Measurements from ENCODE around the gene NUMB.

The NUMB gene

DNA sequence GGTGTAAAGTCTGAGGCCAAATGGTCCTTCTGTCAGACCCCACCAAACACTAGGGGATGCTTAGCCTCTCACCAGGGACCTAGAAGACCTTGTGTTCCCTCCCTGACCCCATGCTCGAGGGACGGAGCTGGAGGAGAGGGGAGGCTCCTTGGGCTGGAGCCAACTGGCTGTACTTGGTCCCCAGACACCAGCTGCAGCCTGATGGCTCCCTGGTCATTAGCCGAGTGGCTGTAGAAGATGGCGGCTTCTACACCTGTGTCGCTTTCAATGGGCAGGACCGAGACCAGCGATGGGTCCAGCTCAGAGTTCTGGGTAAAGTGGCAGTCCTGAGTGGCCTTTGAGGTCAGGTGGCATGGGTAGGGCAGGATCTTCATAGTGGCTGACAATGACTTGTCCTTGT, 192.0 kb downstream of the NUMB start:
- no peak overlapping the region for H3K27ac ChIP-seq (ENCODE audit: low read depth in 2 of 2, low read length in 2 of 2)
- H3K27me3 ChIP-seq (ENCODE audit: control insufficient read depth in 2 of 2, insufficient read depth in 2 of 2, low read length in 2 of 2) = no peaks in the 10 kb centered on the region
- H3K4me3 ChIP-seq (ENCODE audit: low read length in 2 of 2) = no peak overlapping the region
- H3K4me1 ChIP-seq (ENCODE audit: control insufficient read depth in 2 of 2, insufficient read depth in 2 of 2, low read length in 2 of 2) = peaks cover 0 to 2% of the 10 kb centered on the region in 2 donors
- no peaks in the 10 kb centered on the region for H3K9me3 ChIP-seq (ENCODE audit: control insufficient read depth in 2 of 2, low read length in 2 of 2)
- H3K9ac ChIP-seq (ENCODE audit: low read depth in 1 of 2, low read length in 2 of 2) = no peak overlapping the region
- H3K36me3 ChIP-seq (ENCODE audit: control insufficient read depth in 2 of 2, insufficient read depth in 2 of 2, low read length in 2 of 2) = no peaks in the 10 kb centered on the region

DNA sequence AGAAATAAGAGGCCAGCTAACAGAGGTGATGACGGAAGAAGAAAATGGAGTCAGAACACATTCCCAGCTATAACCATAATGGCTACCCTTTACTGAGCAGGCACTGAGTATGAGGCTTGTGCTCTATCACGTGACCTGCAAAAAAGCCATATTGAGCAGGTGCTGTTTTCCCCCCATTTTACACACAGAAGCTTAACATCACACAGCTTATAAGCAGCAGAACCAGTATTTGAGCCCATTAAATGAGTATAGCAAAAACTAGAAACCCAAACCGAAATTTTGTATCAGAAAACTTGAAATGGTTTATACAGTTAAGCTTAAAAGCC, 192.7 kb downstream of the NUMB start:
- Histone ChIP-seq H3K27me3 (ENCODE audit: control insufficient read depth in 2 of 2, insufficient read depth in 2 of 2, low read length in 2 of 2) (no peaks in the 10 kb centered on the region), H3K9me3 (ENCODE audit: control insufficient read depth in 2 of 2, low read length in 2 of 2) (no peaks in the 10 kb centered on the region), H3K4me3 (ENCODE audit: low read length in 2 of 2) (no peak overlapping the region), H3K9ac (ENCODE audit: low read depth in 1 of 2, low read length in 2 of 2) (no peak overlapping the region), H3K36me3 (ENCODE audit: control insufficient read depth in 2 of 2, insufficient read depth in 2 of 2, low read length in 2 of 2) (no peaks in the 10 kb centered on the region), H3K4me1 (ENCODE audit: control insufficient read depth in 2 of 2, insufficient read depth in 2 of 2, low read length in 2 of 2) (peaks cover 0 to 2% of the 10 kb centered on the region in 2 donors), H3K27ac (ENCODE audit: low read depth in 2 of 2, low read length in 2 of 2) (no peak overlapping the region)

DNA sequence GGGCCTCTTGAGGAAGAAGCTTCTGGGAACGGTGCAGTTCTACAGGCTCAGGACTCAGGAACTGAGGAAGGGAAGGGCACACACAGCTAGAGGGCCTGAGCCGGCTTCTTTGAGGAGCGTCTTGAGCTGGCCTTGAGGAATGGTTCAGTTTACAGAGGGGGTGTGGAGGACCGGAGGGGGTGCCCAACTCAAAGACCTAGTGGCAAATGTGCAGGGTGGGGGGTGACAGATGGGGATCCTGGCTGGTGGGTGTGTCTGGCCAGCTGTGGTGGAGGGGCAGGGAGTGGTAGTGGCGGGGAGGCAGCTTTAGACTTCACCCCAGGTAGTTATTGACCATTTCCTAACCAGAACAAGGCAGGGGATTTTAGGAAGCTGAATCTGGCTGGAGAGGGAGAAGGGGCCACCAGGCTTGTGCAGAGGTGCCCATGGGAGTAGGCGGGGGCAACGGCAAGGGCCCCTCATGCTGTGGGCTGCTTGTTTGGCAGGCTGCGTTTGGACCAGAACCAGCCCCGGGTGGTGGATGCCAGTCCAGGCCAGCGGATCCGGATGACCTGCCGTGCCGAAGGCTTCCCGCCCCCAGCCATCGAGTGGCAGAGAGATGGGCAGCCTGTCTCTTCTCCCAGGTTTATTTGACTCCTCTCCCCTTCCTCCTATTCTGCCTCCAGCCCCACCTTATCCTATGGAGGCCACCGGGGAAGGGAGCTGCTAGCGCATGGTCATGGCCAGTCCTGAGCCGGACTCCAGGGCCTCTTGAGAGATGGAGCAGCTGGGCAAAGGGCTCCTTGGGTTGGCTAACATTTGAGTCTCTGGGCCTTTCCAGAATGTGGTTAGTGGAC, 193.2 kb downstream of the NUMB start:
- no peaks in the 10 kb centered on the region for H3K27me3 ChIP-seq (ENCODE audit: control insufficient read depth in 2 of 2, insufficient read depth in 2 of 2, low read length in 2 of 2)
- H3K9ac ChIP-seq (ENCODE audit: low read depth in 1 of 2, low read length in 2 of 2) = no peak overlapping the region
- no peaks in the 10 kb centered on the region for H3K4me1 ChIP-seq (ENCODE audit: control insufficient read depth in 2 of 2, insufficient read depth in 2 of 2, low read length in 2 of 2)
- H3K36me3 ChIP-seq (ENCODE audit: control insufficient read depth in 2 of 2, insufficient read depth in 2 of 2, low read length in 2 of 2) = no peaks in the 10 kb centered on the region
- H3K4me3 ChIP-seq (ENCODE audit: low read length in 2 of 2) = no peak overlapping the region
- no peaks in the 10 kb centered on the region for H3K9me3 ChIP-seq (ENCODE audit: control insufficient read depth in 2 of 2, low read length in 2 of 2)
- no peak overlapping the region for H3K27ac ChIP-seq (ENCODE audit: low read depth in 2 of 2, low read length in 2 of 2)

DNA sequence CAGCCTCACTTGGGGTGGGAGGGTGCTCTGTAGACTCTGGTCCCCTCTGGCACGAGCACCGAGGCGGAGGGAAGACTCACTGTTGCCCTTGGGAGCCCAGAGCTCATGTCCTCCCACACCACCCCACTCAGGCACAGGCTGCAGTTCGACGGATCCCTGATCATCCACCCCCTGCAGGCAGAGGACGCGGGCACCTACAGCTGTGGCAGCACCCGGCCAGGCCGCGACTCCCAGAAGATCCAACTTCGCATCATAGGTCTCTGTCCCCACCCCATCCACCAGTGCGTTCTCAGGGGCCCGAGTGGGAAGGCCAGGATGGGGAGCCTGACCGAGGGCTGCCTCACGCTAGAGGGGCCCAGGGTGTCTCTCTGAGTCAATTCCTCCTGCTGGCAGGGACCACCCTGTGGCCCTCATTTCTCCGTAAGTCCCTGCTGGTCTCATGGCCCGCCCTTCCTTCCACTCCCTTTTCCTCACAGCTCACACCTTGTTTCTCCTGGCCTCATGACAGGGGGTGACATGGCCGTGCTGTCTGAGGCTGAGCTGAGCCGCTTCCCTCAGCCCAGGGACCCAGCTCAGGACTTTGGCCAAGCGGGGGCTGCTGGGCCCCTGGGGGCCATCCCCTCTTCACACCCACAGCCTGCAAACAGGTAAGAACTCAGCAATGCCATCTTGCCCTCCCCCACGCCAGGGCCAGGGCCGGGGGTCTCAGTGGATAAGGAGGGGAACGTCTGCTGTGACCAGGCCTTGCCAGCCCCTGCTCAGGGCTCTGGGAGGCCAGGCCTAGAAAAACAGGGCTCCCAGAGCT, 194.1 kb downstream of the NUMB start:
- Histone ChIP-seq H3K27ac (ENCODE audit: low read depth in 2 of 2, low read length in 2 of 2) (no peak overlapping the region), H3K9ac (ENCODE audit: low read depth in 1 of 2, low read length in 2 of 2) (no peak overlapping the region), H3K27me3 (ENCODE audit: control insufficient read depth in 2 of 2, insufficient read depth in 2 of 2, low read length in 2 of 2) (no peaks in the 10 kb centered on the region), H3K4me1 (ENCODE audit: control insufficient read depth in 2 of 2, insufficient read depth in 2 of 2, low read length in 2 of 2) (no peaks in the 10 kb centered on the region), H3K4me3 (ENCODE audit: low read length in 2 of 2) (no peak overlapping the region), H3K36me3 (ENCODE audit: control insufficient read depth in 2 of 2, insufficient read depth in 2 of 2, low read length in 2 of 2) (no peaks in the 10 kb centered on the region), H3K9me3 (ENCODE audit: control insufficient read depth in 2 of 2, low read length in 2 of 2) (no peaks in the 10 kb centered on the region)

DNA sequence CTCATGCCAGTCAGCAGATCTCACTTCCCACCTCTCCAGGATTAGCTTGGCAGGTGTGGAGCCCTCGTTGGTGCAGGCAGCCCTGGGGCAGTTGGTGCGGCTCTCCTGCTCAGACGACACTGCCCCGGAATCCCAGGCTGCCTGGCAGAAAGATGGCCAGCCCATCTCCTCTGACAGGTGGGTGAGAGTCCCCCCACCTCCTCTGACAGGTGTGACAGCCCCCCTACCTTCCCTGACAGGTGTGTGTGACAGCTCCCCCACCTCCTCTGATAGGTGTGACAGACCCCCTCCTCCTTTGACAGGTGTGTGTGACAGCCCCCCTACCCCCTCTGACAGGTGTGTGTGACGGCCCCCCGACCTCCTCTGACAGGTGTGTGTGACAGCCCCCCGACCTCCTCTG, 194.7 kb downstream of the NUMB start:
- Histone ChIP-seq H3K9ac (ENCODE audit: low read depth in 1 of 2, low read length in 2 of 2) (no peak overlapping the region), H3K27ac (ENCODE audit: low read depth in 2 of 2, low read length in 2 of 2) (no peak overlapping the region), H3K27me3 (ENCODE audit: control insufficient read depth in 2 of 2, insufficient read depth in 2 of 2, low read length in 2 of 2) (no peaks in the 10 kb centered on the region), H3K36me3 (ENCODE audit: control insufficient read depth in 2 of 2, insufficient read depth in 2 of 2, low read length in 2 of 2) (no peaks in the 10 kb centered on the region), H3K9me3 (ENCODE audit: control insufficient read depth in 2 of 2, low read length in 2 of 2) (no peaks in the 10 kb centered on the region), H3K4me3 (ENCODE audit: low read length in 2 of 2) (no peak overlapping the region), H3K4me1 (ENCODE audit: control insufficient read depth in 2 of 2, insufficient read depth in 2 of 2, low read length in 2 of 2) (no peaks in the 10 kb centered on the region)

DNA sequence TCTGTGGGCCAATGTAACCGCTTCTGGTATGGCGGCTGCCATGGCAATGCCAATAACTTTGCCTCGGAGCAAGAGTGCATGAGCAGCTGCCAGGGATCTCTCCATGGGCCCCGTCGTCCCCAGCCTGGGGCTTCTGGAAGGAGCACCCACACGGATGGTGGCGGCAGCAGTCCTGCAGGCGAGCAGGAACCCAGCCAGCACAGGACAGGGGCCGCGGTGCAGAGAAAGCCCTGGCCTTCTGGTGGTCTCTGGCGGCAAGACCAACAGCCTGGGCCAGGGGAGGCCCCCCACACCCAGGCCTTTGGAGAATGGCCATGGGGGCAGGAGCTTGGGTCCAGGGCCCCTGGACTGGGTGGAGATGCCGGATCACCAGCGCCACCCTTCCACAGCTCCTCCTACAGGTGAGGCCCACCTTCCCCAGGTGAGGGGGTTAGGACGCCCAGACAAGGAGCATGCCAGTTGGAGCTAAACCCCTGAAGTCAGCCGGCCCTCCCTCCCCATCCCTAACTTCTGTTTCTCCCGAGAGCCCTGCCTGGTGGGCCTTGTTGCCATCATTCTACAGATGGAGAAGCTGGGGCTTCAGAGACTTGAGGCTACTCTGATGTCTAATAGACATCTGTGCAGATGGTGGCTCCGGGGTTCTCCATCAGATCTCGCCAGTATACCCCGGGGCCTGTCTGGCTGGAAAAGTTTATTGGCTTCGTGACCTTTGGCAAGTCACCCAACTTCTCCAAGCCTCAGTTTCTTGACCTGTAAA, 195.7 kb downstream of the NUMB start:
- no peaks in the 10 kb centered on the region for H3K4me1 ChIP-seq (ENCODE audit: control insufficient read depth in 2 of 2, insufficient read depth in 2 of 2, low read length in 2 of 2)
- no peak overlapping the region for H3K4me3 ChIP-seq (ENCODE audit: low read length in 2 of 2)
- H3K27ac ChIP-seq (ENCODE audit: low read depth in 2 of 2, low read length in 2 of 2) = no peak overlapping the region
- no peaks in the 10 kb centered on the region for H3K27me3 ChIP-seq (ENCODE audit: control insufficient read depth in 2 of 2, insufficient read depth in 2 of 2, low read length in 2 of 2)
- H3K9ac ChIP-seq (ENCODE audit: low read depth in 1 of 2, low read length in 2 of 2) = no peak overlapping the region
- no peaks in the 10 kb centered on the region for H3K9me3 ChIP-seq (ENCODE audit: control insufficient read depth in 2 of 2, low read length in 2 of 2)
- H3K36me3 ChIP-seq (ENCODE audit: control insufficient read depth in 2 of 2, insufficient read depth in 2 of 2, low read length in 2 of 2) = no peaks in the 10 kb centered on the region

DNA sequence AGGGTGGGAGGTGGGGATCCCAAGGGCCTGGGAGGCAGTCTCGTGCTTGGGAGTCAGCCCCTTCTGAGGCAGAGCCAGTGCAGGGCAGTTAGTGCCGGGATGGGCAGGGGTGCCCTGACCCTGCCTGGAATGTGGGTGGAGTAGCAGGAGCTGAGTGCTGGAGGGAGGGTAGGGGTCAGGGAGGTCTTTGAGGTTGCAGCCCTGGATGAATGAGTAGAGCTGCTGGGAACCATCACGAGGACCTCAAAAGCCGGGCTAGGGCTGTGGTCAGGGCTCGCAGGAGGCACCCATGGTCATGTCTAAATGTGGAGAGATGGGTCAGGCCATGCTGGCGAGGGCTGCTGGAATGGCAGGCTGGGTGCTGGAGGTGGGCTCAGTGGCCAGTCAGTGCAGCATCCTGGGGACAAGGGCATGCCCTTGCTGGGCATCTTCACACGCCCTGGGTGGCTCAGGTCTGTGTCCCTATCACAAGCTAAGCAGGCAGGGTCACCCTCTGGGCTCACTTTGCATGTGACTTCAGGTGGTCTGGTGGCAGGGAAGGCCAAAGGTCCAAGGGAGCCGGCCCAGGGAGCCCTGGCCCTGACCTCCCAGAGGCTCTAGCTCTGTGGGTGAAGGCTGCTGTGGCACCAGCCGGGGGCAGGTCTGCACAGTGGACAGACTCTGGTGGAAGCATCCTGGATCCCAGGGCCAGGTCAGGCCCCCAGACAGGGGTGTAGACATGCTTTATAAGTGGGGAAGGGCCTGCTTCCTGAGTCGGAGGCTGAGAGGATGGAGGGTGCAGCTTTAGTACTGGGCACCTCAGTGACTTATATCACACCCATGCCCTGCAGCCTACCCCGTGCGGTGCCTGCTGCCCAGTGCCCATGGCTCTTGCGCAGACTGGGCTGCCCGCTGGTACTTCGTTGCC, 196.6 kb downstream of the NUMB start:
- H3K4me1 ChIP-seq (ENCODE audit: control insufficient read depth in 2 of 2, insufficient read depth in 2 of 2, low read length in 2 of 2) = no peaks in the 10 kb centered on the region
- no peak overlapping the region for H3K27ac ChIP-seq (ENCODE audit: low read depth in 2 of 2, low read length in 2 of 2)
- H3K36me3 ChIP-seq (ENCODE audit: control insufficient read depth in 2 of 2, insufficient read depth in 2 of 2, low read length in 2 of 2) = no peaks in the 10 kb centered on the region
- H3K9ac ChIP-seq (ENCODE audit: low read depth in 1 of 2, low read length in 2 of 2) = no peak overlapping the region
- H3K27me3 ChIP-seq (ENCODE audit: control insufficient read depth in 2 of 2, insufficient read depth in 2 of 2, low read length in 2 of 2) = no peaks in the 10 kb centered on the region
- H3K9me3 ChIP-seq (ENCODE audit: control insufficient read depth in 2 of 2, low read length in 2 of 2) = no peaks in the 10 kb centered on the region
- H3K4me3 ChIP-seq (ENCODE audit: low read length in 2 of 2) = no peak overlapping the region

DNA sequence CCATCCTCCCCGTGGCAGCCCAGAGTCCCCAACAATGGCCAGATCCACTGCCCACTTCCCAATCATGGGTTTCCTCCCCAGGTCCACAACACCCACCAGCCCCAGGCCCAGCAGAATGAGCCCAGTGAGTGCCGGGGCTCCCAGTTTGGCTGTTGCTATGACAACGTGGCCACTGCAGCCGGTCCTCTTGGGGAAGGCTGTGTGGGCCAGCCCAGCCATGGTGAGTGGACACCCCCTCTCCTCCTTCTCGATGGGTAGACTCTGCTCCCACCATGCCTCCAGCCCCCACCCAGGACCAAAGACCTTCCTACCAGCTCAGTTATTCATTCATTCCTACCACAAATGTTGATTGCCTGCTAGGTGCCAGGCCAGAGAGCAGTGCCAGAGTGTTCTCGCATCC, 197.3 kb downstream of the NUMB start:
- Histone ChIP-seq H3K4me3 (ENCODE audit: low read length in 2 of 2) (no peak overlapping the region), H3K27ac (ENCODE audit: low read depth in 2 of 2, low read length in 2 of 2) (no peak overlapping the region), H3K4me1 (ENCODE audit: control insufficient read depth in 2 of 2, insufficient read depth in 2 of 2, low read length in 2 of 2) (no peaks in the 10 kb centered on the region), H3K9me3 (ENCODE audit: control insufficient read depth in 2 of 2, low read length in 2 of 2) (no peaks in the 10 kb centered on the region), H3K27me3 (ENCODE audit: control insufficient read depth in 2 of 2, insufficient read depth in 2 of 2, low read length in 2 of 2) (no peaks in the 10 kb centered on the region), H3K36me3 (ENCODE audit: control insufficient read depth in 2 of 2, insufficient read depth in 2 of 2, low read length in 2 of 2) (no peaks in the 10 kb centered on the region), H3K9ac (ENCODE audit: low read depth in 1 of 2, low read length in 2 of 2) (no peak overlapping the region)

DNA sequence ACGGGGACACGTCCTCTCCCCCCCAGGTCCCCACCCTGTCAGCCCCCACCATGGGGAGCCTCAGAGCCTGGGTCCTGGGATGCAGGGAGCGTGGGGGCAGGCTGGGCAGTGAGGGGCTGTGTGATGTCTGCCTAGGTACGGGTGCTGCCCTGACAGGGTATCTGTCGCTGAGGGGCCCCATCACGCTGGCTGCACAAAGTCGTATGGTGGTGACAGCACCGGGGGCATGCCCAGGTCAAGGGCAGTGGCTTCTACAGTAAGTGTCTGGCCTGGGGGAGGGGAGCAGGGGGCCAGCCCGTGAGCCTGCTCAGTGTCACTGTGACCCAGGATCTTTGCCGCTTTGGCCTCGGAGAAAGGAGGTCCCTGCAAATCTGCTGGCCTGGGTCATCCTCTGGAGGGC, 197.8 kb downstream of the NUMB start:
- no peaks in the 10 kb centered on the region for H3K36me3 ChIP-seq (ENCODE audit: control insufficient read depth in 2 of 2, insufficient read depth in 2 of 2, low read length in 2 of 2)
- no peak overlapping the region for H3K4me3 ChIP-seq (ENCODE audit: low read length in 2 of 2)
- H3K9ac ChIP-seq (ENCODE audit: low read depth in 1 of 2, low read length in 2 of 2) = no peak overlapping the region
- no peak overlapping the region for H3K27ac ChIP-seq (ENCODE audit: low read depth in 2 of 2, low read length in 2 of 2)
- no peaks in the 10 kb centered on the region for H3K27me3 ChIP-seq (ENCODE audit: control insufficient read depth in 2 of 2, insufficient read depth in 2 of 2, low read length in 2 of 2)
- H3K9me3 ChIP-seq (ENCODE audit: control insufficient read depth in 2 of 2, low read length in 2 of 2) = no peaks in the 10 kb centered on the region
- no peaks in the 10 kb centered on the region for H3K4me1 ChIP-seq (ENCODE audit: control insufficient read depth in 2 of 2, insufficient read depth in 2 of 2, low read length in 2 of 2)

Measured in mucosa of rectum (tissue), 2 donors.